Spleen (tissue), 7 donors: ENCODE data around the gene ENOX2.

Experiments used
- CTCF ChIP-seq, 11 experiments: fragments of 200-600 bp in 7 of 11; fragments of 450-650 bp in 4 of 11; sonication (generic) in 4 of 11; IDR thresholded peaks in 8 of 11; conservative IDR thresholded peaks in 3 of 11; 1 replicate in 7 of 11; 2 replicates in 4 of 11; pipeline versions ENCODE4 v1.4.0 to v1.8.0; 2016 to 2021; ENCODE audit warnings: antibody characterized with exemption in 11 of 11, inconsistent platforms in 4 of 11, mild to moderate bottlenecking in 1 of 11
- POLR2A ChIP-seq, 3 donors: fragments of 450-650 bp; IDR thresholded peaks; one replicate each; pipeline ENCODE4 v1.5.1; 2017; ENCODE audit warnings: antibody characterized with exemption in 3 of 3, mild to moderate bottlenecking in 1 of 3
- POLR2AphosphoS5 ChIP-seq, 3 donors: sonication (generic); formaldehyde crosslinking; IDR thresholded peaks; one replicate each; pipeline ENCODE4 v1.5.1; 2017; ENCODE audit warnings: antibody characterized with exemption in 3 of 3
- donor health status: DM: no; HTN: no; CAD: no; lungs with moderate emphysema.
- donor health status: DM: no; HTN: no; CAD: no.
- donor health status: DM: no; HTN: no; CAD: no.

DNA sequence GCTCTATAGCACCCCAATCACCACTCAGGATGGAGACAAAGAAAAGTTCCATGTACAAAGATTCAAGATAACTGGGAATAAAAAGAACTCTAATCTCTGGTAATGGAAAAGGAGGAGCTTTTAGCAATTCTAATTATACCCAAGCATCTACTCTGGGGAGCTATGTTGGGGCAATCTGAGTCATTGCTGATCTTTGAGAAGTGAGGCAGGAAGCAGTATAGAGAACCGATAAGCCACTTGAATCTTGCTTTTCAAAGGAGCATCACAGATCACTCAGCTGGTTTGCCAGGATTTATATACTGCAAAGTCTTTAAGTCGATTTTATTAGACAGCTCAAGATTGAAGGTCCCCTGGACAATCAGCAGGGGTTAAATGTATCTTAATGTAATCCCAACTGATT is 220.0 kb downstream of the ENOX2 start:
- TF ChIP-seq CTCF (IDR thresholded peaks at IDR 0.05 in 8 of 11, conservative IDR thresholded peaks at IDR 0.05 in 3 of 11): no peak
- no peak for TF ChIP-seq POLR2A (IDR thresholded peaks at IDR 0.05)
- no peak for TF ChIP-seq POLR2AphosphoS5 (IDR thresholded peaks at IDR 0.05)
